Measurements from ENCODE around the gene GAB2.

- TF ChIP-seq POLR2A (IDR thresholded peaks at IDR 0.05; ENCODE audit: low read depth, low read length), result no peak
- TF ChIP-seq POLR2AphosphoS5 (IDR thresholded peaks at IDR 0.05; ENCODE audit: low read depth, low read length), result no peak
- TF ChIP-seq POU2F2 (IDR thresholded peaks at IDR 0.05; ENCODE audit: low read depth, low read length), result no peak
- TF ChIP-seq TAF1 (IDR thresholded peaks at IDR 0.05; ENCODE audit: low read depth, low read length), result no peak
- no peak for TF ChIP-seq SPI1 (IDR thresholded peaks at IDR 0.05; ENCODE audit: low read depth, low read length)
Observed at GRCh38 chr11:78379039-78379670, 38.5 kb downstream of the GAB2 start.
